Measurements from ENCODE around the gene CASTOR2.
"Not testable (repeated sequence)": the region's sequence is repeated elsewhere in the genome, so short reads cannot be mapped to it uniquely, and the experiment has no call there.

DNA sequence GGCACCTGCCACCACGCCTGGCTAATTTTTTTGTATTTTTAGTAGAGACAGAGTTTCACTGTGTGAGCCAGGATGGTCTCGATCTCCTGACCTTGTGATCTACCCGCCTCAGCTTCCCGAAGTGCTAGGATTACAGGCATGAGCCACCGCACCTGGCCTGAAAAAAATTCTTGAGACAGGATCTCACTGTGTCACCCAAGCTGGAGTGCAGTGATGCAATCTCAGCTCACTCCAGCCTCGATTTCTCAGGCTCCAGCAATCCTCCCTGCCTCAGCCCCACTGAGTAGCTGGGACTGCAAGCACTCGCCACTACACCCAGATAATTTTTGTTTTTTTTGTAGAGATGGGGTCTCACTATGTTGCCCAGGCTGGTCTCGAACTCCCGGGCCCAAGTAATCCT is 13.0 kb downstream of the CASTOR2 start:
- TF ChIP-seq, protein P1, sequence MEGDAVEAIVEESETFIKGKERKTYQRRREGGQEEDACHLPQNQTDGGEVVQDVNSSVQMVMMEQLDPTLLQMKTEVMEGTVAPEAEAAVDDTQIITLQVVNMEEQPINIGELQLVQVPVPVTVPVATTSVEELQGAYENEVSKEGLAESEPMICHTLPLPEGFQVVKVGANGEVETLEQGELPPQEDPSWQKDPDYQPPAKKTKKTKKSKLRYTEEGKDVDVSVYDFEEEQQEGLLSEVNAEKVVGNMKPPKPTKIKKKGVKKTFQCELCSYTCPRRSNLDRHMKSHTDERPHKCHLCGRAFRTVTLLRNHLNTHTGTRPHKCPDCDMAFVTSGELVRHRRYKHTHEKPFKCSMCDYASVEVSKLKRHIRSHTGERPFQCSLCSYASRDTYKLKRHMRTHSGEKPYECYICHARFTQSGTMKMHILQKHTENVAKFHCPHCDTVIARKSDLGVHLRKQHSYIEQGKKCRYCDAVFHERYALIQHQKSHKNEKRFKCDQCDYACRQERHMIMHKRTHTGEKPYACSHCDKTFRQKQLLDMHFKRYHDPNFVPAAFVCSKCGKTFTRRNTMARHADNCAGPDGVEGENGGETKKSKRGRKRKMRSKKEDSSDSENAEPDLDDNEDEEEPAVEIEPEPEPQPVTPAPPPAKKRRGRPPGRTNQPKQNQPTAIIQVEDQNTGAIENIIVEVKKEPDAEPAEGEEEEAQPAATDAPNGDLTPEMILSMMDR (IDR thresholded peaks at IDR 0.05) = not testable (repeated sequence)
- not testable (repeated sequence) for TF ChIP-seq POLR2A (IDR thresholded peaks at IDR 0.05)
